GM18873 (cell line): ENCODE results near the gene SPRR1B.
"Not testable (repeated sequence)": the region's sequence is repeated elsewhere in the genome, so short reads cannot be mapped to it uniquely, and the experiment has no call there.

Experiments
- ATAC-seq: cut with Tn5 transposase; IDR thresholded peaks from one replicate; pipeline ENCODE4 v1.9.1; 2021; ENCODE audit warnings: mild to moderate bottlenecking, moderate library complexity, moderate number of reproducible peaks; ENCODE audit not compliant: unreplicated experiment, low FRiP score

SPRR1B gene

DNA sequence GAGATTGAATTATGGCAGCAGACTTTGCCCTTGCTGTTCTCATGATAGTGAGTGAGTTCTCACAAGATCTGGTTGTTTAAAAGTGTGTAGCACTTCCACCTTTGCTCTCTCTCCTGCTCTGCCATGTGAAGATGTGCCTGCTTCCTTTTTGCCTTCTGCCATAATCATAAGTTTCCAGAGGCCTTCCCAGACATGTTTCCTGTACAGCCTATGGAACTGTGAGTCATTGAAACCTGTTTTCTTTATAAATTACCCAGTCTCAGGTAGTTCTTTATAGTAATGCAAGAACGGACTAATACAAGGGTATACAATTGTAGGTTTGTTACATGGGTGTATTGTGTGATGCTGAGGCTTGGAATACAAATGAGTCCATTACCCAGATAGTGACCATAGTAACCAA, 4.2 kb downstream of the SPRR1B start:
- ATAC-seq = no peak

DNA sequence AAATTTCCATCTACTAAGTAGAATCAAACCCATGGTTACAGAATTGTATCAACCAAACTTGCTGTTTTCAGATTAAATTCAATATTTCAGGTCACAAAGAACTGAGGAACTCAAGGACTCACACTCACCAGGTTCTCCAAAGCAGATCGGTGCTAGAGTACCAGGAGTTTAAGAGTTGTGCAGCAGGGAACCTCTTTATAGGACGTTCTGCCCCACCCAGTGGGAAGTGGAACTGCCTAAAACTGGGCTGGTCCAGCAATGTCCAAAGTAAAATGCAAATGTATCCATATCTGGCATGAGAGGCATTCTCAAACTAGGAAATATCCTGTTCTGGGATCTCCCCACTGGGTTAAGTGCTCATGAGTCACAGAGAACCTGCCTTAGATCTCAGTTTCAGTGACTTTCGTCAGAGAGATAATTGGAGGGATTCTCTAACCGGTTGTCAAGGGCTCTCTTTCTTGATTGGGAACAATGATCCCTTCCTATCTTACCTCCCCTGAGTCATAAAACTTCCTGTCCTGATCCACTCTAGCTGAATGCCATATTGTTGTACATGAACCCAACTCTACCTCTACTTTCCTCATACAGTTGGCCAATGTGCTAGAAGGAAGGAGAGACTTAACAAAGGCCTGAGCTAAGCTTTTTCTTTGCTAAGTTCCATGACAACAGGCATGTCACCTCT, 10.1 kb downstream of the SPRR1B start, which contains the start of gene SPRR2D:
SPRR2D (minus strand) TSS at position 171 of the 682 bp plus-strand sequence. CDS start 774 bp downstream, outside the sequence.
- no peak for ATAC-seq

DNA sequence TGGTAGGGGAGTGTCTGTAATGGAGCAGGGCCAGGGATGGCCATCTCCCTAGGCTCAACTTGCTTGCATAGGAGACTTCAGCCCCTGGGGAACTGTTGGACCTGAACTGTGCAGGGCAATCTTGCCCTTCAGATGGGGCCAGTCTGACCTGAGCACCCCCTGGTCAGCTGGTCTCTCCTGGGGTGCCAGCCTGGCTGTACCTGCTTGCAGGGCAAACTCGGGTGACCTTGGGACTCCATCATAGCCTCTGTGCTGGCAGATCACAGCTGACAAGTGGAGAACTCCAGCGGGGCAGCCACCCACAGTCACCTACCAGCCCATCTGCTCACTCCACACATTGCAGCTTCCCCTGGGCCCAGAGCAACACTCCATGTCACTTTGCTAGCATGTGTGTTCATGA, 18.2 kb downstream of the SPRR1B start:
- ATAC-seq = no peak

DNA sequence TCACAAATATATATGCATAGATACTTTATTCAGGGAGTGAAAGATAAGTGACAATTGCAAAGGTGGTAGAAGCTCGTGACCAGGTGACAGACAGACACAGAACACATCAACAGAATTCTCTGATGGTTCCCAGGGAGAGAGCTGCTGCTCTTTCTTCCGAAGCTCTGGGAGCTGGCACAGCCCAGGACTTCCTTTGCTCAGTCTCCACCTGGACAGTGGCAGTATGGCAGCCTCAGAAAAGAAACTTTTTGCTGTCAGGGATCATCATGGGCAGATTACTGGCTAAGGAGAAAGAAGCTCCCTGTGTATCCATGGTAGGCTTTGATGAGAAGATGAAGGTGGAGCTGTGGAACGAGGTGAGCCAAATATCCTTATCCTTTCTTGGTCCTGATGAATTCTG, 25.1 kb downstream of the SPRR1B start:
- not testable (repeated sequence) for ATAC-seq

DNA sequence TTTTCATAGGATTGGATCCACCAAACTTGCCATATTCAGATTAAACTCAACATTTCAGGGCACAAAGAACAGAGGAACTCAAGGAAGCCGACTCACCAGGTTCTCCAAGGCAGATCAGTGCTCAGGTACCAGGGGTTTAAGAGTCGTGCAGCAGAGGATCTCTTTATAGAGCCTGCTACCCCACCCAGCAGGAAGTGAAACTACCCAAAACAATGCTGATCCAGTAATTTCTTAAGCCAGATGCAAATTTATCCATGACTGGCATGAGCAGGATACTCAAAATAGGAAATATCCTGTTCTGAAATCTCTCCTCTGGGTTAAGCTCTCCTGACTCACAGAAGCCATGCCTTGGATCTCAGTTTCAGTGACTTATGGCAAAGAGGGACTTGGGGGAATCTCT, 26.4 kb downstream of the SPRR1B start, which contains the start of gene SPRR2A:
SPRR2A (minus strand) TSS at position 138 of the 400 bp plus-strand sequence. CDS start 777 bp downstream, outside the sequence.
- ATAC-seq = no peak

DNA sequence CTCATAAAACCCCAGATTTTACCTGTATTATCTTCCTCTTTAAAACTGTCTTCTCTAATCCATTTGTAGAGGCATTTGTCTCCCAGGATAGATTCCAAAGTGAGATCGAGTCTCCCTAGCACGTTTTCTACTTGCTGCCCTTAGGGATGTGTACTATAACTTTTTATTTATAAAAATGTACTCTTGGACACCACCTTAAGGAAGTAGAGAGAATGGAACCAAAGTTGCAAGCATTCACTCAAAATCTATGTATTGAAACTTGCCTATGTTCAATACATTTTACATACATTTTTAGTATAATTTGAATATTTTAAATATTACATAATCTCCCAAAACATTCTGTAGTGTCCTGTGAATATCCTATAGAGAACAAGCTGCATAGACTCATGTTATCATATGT, 27.2 kb downstream of the SPRR1B start:
- no peak for ATAC-seq

DNA sequence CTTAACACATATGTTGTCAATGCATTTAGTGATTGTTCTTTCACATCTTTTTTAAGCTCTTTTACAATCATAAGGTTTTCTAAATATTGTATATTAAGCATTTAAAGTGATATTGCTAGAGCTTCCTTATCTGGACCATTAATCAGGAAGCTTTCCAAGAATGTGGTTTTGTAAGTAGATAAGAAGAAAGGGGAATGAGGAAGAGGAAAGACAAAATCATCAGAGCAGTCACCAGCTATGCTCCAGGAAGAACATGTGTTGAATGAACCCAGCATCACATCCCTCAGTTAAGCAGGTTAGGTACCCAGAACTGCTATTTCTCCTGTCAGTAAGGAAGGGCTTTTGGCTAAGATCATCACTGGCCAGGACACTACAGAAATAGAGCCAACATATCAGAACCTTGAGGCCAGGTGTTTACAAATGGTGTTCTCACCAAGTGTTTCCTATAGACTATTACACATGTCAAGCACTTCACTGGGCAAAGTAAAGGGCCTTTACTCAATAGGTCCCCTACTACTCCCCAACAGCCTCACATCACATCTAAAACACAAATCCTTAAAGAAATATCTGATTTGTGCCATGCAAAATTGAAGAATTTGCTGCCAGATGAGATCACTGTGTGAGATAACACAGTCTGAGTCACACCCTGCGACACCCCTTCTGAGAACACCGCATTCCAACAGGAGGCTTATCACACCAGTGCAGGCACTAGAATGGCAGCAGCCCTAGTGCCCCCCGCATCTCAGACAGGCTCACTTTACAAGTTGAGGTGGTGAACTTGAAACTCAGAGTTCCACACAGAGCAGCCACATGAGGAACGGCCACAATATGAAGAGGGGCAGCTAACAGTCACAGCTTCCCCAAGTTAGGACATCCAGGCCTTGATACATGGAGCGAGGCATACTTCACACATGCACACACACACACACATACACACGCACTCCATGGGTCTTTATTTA, 28.1 kb downstream of the SPRR1B start:
- no peak for ATAC-seq

DNA sequence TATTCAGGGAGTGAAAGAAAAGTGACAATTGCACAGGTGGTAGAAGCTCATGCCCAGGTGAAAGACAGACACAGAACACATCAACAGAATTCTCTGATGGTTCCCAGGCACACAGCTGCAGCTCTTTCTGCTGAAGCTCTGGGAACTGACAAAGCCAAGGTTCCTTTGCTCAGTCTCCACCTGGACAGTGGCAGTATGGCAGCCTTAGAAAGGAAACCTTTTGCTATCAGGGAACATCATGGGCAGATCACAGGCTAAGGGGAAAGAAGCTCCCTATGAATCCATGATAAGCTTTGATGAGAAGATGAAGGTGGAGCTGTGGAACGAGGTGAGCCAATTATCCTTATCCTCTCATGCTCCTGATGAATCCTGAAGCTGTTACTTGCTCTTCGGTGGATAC, 39.2 kb downstream of the SPRR1B start:
- ATAC-seq = no peak

DNA sequence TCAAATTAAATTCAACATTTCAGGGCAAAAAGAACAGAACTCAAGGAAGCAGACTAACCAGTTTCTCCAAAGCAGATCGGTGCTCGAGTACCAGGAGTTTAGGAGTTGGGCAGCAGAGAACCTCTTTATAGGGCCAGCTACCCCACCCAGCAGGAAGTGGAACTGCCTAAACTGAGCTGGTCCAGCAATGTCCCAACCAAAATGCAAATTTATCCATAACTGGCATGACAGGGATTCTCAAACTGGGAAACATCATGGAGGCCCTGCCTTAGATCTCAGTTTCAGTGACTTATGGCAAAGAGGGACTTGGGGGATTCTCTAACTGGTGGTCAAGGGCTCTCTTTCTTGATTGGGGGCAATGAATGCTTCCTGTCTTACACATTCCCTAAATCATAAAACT, 40.5 kb downstream of the SPRR1B start, which contains the start of gene SPRR2B:
SPRR2B (minus strand) TSS at position 101 of the 400 bp plus-strand sequence. CDS start 772 bp downstream, outside the sequence.
- no peak for ATAC-seq

- ATAC-seq = no peak
These were observed 42.1 kb downstream of the SPRR1B start for GRCh38 chr1:153072806-153073726.

DNA sequence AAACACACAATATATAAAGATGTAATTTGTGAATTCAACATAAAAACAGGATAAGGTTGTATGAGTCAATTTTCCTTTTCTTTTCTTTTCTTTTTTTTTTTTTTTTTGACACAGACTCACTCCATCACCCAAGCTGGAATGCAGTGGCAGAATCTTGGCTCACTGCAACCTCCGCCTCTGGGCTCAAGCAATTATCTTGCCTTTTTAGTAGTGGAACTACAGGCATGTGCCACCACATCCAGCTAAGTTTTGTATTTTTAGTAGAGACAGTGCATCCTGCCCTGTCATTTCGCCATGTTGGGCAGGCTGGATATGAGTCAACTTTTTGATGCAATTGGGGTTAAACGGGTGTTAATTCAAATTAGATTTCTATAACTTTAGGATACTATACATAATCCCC, 50.7 kb downstream of the SPRR1B start:
- ATAC-seq = no peak
